ENCODE results near the gene MAPK7. TPM values are rescaled to one million over a fixed set of nuclear protein-coding genes. Genes with fewer than 3 reads are reported as not detected.

The MAPK7 gene
- total and polyA plus RNA-seq, 2 of the 4 experiments (the other 2 are of a cell fraction), result 9.7 to 25.4 TPM

- DNase-seq, result no peak
- Histone ChIP-seq H3K23ac (ENCODE audit: low read depth, low read length) (no peak overlapping the region), H3K56ac (ENCODE audit: extremely low read depth, insufficient read depth, low read length) (no peak overlapping the region), H3K4me3 (ENCODE audit: insufficient read depth, low read depth, low read length) (no peak overlapping the region), H3K9me3 (ENCODE audit: control insufficient read depth, insufficient read depth, low read length) (no peaks in the 10 kb centered on the region), H3K27ac (ENCODE audit: insufficient read depth, low read length) (no peak overlapping the region), H3K36me3 (ENCODE audit: control insufficient read depth, insufficient read depth, low read length) (peaks cover 6% of the 10 kb centered on the region), H3K79me1 (ENCODE audit: low read depth in 1 of 2, low read length in 2 of 2) (peaks cover 4 to 11% of the 10 kb centered on the region in 2 experiments; a peak in 3 of 4 replicates), H3K9ac (ENCODE audit: low read depth, low read length) (no peak overlapping the region), H3K9me1 (ENCODE audit: insufficient read depth, low read length) (peaks cover 9% of the 10 kb centered on the region), H3K4ac (ENCODE audit: low read depth, low read length) (no peak overlapping the region), H2BK120ac (ENCODE audit: low read depth, low read length) (no peak overlapping the region), H4K20me1 (ENCODE audit: insufficient read depth, low read length) (no peaks in the 10 kb centered on the region; the same call in 1 of the 2 replicates), H3K18ac (ENCODE audit: low read depth, low read length) (no peak overlapping the region), H2BK15ac (ENCODE audit: low read depth, low read length) (no peak overlapping the region), H2BK5ac (ENCODE audit: low read depth, low read length, poor library complexity, severe bottlenecking) (no peak overlapping the region), H3K4me2 (ENCODE audit: low read depth, low read length) (no peak overlapping the region), H3K27me3 (ENCODE audit: control insufficient read depth, insufficient read depth, low read length) (no peaks in the 10 kb centered on the region), H4K5ac (ENCODE audit: low read depth, low read length) (no peak overlapping the region), H4K8ac (ENCODE audit: low read depth in 2 of 2, low read length in 2 of 2) (no peak overlapping the region), H2AK9ac (replicated peaks; ENCODE audit: low read depth, low read length, poor library complexity) (no peak overlapping the region), H3K14ac (replicated peaks; ENCODE audit: low read depth, low read length) (no peak overlapping the region), H2BK20ac (ENCODE audit: low read depth, low read length) (no peak overlapping the region), H2AK5ac (ENCODE audit: low read depth, low read length) (no peak overlapping the region), H3K4me1 (ENCODE audit: control insufficient read depth, insufficient read depth, low read length) (no peaks in the 10 kb centered on the region), H2AFZ (replicated peaks; ENCODE audit: low read length, poor library complexity) (no peak overlapping the region), H4K91ac (ENCODE audit: insufficient read depth, low read depth, low read length) (no peak overlapping the region)
- dilution Hi-C loops (cut with HindIII; ENCODE audit: low sequenced_read_pairs, unreplicated experiment), result no loop called here
- 71% methylated on average over 2 of the region's 7 CpGs; no CpG with 5 or more reads in 1 of the 2 experiments for WGBS, 2 experiments (ENCODE audit: extremely low coverage in 2 of 2, insufficient read length in 1 of 2)
- ATAC-seq (ENCODE audit: low read depth), result no peak
- ChIA-PET CTCF (no interaction called here), POLR2A (ENCODE audit: unreplicated experiment) (no interaction called here)
- intact Hi-C loops (cut with micrococcal nuclease), result no loop called here
- in situ Hi-C loops (cut with MboI; ENCODE audit: low sequenced_read_pairs), result no loop called here
- BruUV-seq (replicated peaks), result no TSS peak
- no peak for TF ChIP-seq RFX5 (IDR thresholded peaks at IDR 0.05; ENCODE audit: low read depth, low read length)
Measured at GRCh38 chr17:19357761-19358160, 20.5 kb upstream of the MAPK7 start.

Measured in IMR-90 (cell line).